PC-3 (cell line): ENCODE measurements around the gene DLEU7. TPM values are rescaled to one million over a fixed set of nuclear protein-coding genes. Genes with fewer than 3 reads are reported as not detected.
A peak's percentile ranks its signal among the peaks of the same experiment; 100 is the strongest.

ENCODE experiments used
- ATAC-seq: fragments of 200-7000 bp; cut with Tn5 transposase; 2 replicates; pipeline ENCODE4 v1.9.1; 2020; ENCODE audit warnings: mild to moderate bottlenecking, moderate library complexity
- BruUV-seq: library from RNA; stranded (reverse); fragments of 400-500 nt; replicated peaks from 2 replicates; lab custom pipeline; 2021; lab: Mats Ljungman, UMichigan
- CTCF ChIA-PET: fragments of 300-600 bp; sonication (Branson Sonifier 250); formaldehyde crosslinking; loops from one replicate; lab custom pipeline; 2022; ENCODE audit warnings: antibody characterized with exemption; lab: Charles Lee
- POLR2A ChIA-PET: fragments of 300-600 bp; sonication (Branson Sonifier 250); formaldehyde crosslinking; loops from one replicate; lab custom pipeline; 2022; ENCODE audit warnings: antibody characterized with exemption; ENCODE audit not compliant: unreplicated experiment; lab: Charles Lee
- DNase-seq: peaks from one replicate; pipeline ENCODE4 v3.0.0-alpha.2; 2015
- H2AFZ ChIP-seq: fragments of 300-600 bp; sonication (generic); 2 replicates; pipeline ENCODE4 v1.6.0; 2016; ENCODE audit warnings: antibody characterized with exemption, low read length
- H3F3A ChIP-seq: fragments of 300-600 bp; sonication (generic); one replicate; pipeline ENCODE4 v1.6.0; 2017; ENCODE audit warnings: antibody characterized with exemption, low read length, control low read depth, mild to moderate bottlenecking; ENCODE audit not compliant: unreplicated experiment
- H3K27ac ChIP-seq: fragments of 300-600 bp; sonication (generic); 2 replicates; pipeline ENCODE4 v1.5.1; 2016; ENCODE audit warnings: mild to moderate bottlenecking, low read length
- H3K27me3 ChIP-seq: fragments of 300-600 bp; sonication (generic); 2 replicates; pipeline ENCODE4 v1.6.1; 2016; ENCODE audit warnings: low read length, mixed read lengths
- H3K36me3 ChIP-seq: fragments of 300-600 bp; sonication (generic); 2 replicates; pipeline ENCODE4 v1.6.1; 2016; ENCODE audit warnings: low read depth, mixed run types, low read length, mixed read lengths
- H3K4me1 ChIP-seq: fragments of 300-600 bp; sonication (generic); 2 replicates; pipeline ENCODE4 v1.5.1; 2016; ENCODE audit warnings: low read length; ENCODE audit not compliant: insufficient read depth
- H3K4me2 ChIP-seq: fragments of 300-600 bp; sonication (generic); 2 replicates; pipeline ENCODE4 v1.6.0; 2016; ENCODE audit warnings: low read length
- H3K4me3 ChIP-seq: fragments of 300-600 bp; sonication (generic); 2 replicates; pipeline ENCODE4 v1.5.1; 2016; ENCODE audit warnings: mild to moderate bottlenecking, low read length, mixed read lengths
- H3K79me2 ChIP-seq: fragments of 300-600 bp; sonication (generic); 2 replicates; pipeline ENCODE4 v1.6.1; 2017; ENCODE audit warnings: low read length, mixed read lengths
- H3K9ac ChIP-seq: fragments of 300-600 bp; sonication (generic); 2 replicates; pipeline ENCODE4 v1.6.0; 2016; ENCODE audit warnings: mild to moderate bottlenecking, low read length
- H3K9me2 ChIP-seq: fragments of 300-600 bp; sonication (generic); replicated peaks from 2 replicates; pipeline ENCODE4 v1.6.1; 2016; ENCODE audit warnings: mixed run types, low read length, mixed read lengths
- H3K9me3 ChIP-seq: fragments of 300-600 bp; sonication (generic); 2 replicates; pipeline ENCODE4 v1.6.1; 2016; ENCODE audit warnings: low read length, mixed read lengths
- H4K20me1 ChIP-seq: fragments of 300-600 bp; sonication (generic); 2 replicates; pipeline ENCODE4 v1.6.1; 2016; ENCODE audit warnings: low read length, mixed read lengths
- EZH2 ChIP-seq: fragments of 300-600 bp; sonication (generic); IDR thresholded peaks from one replicate; pipeline ENCODE4 v1.6.1; 2017; ENCODE audit warnings: antibody characterized with exemption, mild to moderate bottlenecking, low read length; ENCODE audit not compliant: unreplicated experiment
- EZH2phosphoT487 ChIP-seq: fragments of 300-600 bp; sonication (generic); IDR thresholded peaks from 2 replicates; pipeline ENCODE4 v1.6.1; 2018; ENCODE audit warnings: mild to moderate bottlenecking, antibody characterized with exemption, low read length, borderline replicate concordance
- intact Hi-C: fragments of 100-400 bp; cut with micrococcal nuclease; formaldehyde crosslinking; loops from 2 replicates; pipeline ENCODE4 v1.9.0; 2023
- total RNA-seq: library from RNA; depleted of rRNA; stranded (reverse); fragments of >200 nt; gene quantifications from 2 replicates; pipeline ENCODE4 v1.2.3, GENCODE V29; 2014
- TF ChIP-seq, protein P1 (sequence below): fragments of 300-600 bp; sonication (generic); conservative IDR thresholded peaks from 2 replicates; pipeline ENCODE4 v1.5.1; 2017; ENCODE audit warnings: antibody characterized with exemption, low read depth, mild to moderate bottlenecking, low read length

Gene DLEU7
- total RNA-seq, 1 experiment from 2014 or later = not detected

DNA sequence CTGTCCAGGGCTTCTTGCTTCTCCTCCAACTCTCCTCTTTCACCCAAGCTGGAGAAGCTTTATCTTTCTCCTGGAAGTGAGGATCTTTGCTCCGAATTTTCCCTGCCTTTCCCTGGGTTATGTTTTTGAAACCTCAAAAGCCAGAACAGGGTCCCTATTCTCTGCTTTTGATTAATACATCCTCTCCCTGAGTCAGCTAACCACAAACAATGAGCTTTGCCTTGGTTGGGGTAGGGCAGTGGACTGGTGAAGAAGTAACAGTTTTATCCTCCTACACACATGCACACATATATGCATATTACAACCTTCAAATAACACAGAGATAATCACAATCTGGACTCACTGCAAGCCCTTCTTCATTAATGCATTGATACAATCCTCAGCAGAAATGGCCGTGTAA lies 44.6 kb downstream of the DLEU7 start:
- DNase-seq (peak; percentile 40), ATAC-seq (peak; percentile 65)
- Histone ChIP-seq H3K27me3 (no peaks in the 10 kb centered on the region), H3K9ac (no peak overlapping the region), H4K20me1 (no peaks in the 10 kb centered on the region), H3K4me2 (no peak overlapping the region), H3K9me3 (no peaks in the 10 kb centered on the region), H3K36me3 (no peaks in the 10 kb centered on the region), H3K79me2 (no peaks in the 10 kb centered on the region), H3K27ac (no peak overlapping the region), H3F3A (no peaks in the 10 kb centered on the region), H2AFZ (no peak overlapping the region), H3K4me1 (peaks cover 9% of the 10 kb centered on the region; the same call in 1 of the 2 replicates), H3K9me2 (no peaks in the 10 kb centered on the region), H3K4me3 (no peak overlapping the region)
- ChIA-PET CTCF (no interaction called here), POLR2A (no interaction called here)
- intact Hi-C loops = no loop called here
- TF ChIP-seq EZH2 (no peak), EZH2phosphoT487 (no peak)
- TF ChIP-seq, protein P1, sequence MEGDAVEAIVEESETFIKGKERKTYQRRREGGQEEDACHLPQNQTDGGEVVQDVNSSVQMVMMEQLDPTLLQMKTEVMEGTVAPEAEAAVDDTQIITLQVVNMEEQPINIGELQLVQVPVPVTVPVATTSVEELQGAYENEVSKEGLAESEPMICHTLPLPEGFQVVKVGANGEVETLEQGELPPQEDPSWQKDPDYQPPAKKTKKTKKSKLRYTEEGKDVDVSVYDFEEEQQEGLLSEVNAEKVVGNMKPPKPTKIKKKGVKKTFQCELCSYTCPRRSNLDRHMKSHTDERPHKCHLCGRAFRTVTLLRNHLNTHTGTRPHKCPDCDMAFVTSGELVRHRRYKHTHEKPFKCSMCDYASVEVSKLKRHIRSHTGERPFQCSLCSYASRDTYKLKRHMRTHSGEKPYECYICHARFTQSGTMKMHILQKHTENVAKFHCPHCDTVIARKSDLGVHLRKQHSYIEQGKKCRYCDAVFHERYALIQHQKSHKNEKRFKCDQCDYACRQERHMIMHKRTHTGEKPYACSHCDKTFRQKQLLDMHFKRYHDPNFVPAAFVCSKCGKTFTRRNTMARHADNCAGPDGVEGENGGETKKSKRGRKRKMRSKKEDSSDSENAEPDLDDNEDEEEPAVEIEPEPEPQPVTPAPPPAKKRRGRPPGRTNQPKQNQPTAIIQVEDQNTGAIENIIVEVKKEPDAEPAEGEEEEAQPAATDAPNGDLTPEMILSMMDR = no peak
- no TSS peak for BruUV-seq

DNA sequence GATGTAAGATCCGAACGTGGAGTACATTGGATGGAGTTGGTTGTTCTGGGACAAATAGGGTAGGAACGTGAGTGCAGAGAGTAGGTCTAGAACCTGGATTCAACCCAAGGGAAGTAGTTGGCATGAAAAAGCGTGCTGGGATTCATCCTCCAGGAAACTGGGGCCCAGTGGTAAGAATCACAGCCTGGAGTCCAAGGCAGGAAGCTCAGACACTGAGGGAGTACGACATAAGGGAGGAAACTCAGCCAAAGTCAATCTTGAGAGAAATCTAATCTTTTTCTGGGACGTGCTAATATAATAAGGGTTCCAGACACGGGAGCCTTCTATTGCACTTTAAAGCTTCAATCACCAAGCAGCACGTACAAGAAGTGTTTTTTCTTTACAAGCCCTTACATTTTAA lies 46.4 kb downstream of the DLEU7 start:
- intact Hi-C loops = no loop called here

DNA sequence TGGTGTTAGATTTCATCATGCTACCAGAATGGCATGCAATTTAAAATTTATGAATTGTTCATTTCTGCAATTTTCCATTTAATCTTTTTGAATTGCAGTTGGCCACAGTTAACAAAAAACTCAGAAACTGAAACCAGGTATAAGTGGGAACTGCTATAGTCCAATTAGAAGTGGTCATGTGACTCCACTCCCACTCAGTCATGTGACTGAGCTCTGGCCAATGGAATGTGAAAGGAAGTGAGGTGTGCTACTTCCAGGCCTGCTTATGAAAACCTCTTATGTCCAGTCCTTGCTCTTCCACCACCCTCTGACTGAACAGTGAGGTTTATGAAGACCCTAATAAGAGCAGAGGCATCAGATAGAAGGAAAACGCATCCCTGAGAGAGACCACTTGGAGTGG lies 47.0 kb downstream of the DLEU7 start:
- DNase-seq = no peak
- BruUV-seq = no TSS peak
- TF ChIP-seq EZH2 (no peak), EZH2phosphoT487 (no peak)
- TF ChIP-seq, protein P1 = no peak

More for the DNA sequence above, 46.4 kb downstream of the DLEU7 start:
- ChIA-PET POLR2A (no interaction called here), CTCF (no interaction called here)
- Histone ChIP-seq H3K9ac (no peak overlapping the region), H3K27me3 (no peaks in the 10 kb centered on the region), H3F3A (no peaks in the 10 kb centered on the region), H3K4me2 (no peak overlapping the region), H3K9me2 (no peaks in the 10 kb centered on the region), H2AFZ (no peak overlapping the region), H3K4me1 (peaks cover 9% of the 10 kb centered on the region; the same call in 1 of the 2 replicates), H3K9me3 (no peaks in the 10 kb centered on the region), H4K20me1 (no peaks in the 10 kb centered on the region), H3K79me2 (no peaks in the 10 kb centered on the region), H3K36me3 (no peaks in the 10 kb centered on the region), H3K4me3 (no peak overlapping the region), H3K27ac (no peak overlapping the region)
- no peak for TF ChIP-seq EZH2phosphoT487
- TF ChIP-seq, protein P1 = no peak
- no peak for TF ChIP-seq EZH2
- no peak for DNase-seq
- no TSS peak for BruUV-seq
- no peak for ATAC-seq

More for the DNA sequence above, 47.0 kb downstream of the DLEU7 start:
- ChIA-PET POLR2A (no interaction called here), CTCF (no interaction called here)
- no peaks in the 10 kb centered on the region for H3K36me3 ChIP-seq
- H3K9me2 ChIP-seq = no peaks in the 10 kb centered on the region
- no peaks in the 10 kb centered on the region for H3F3A ChIP-seq
- no peaks in the 10 kb centered on the region for H4K20me1 ChIP-seq
- no peaks in the 10 kb centered on the region for H3K9me3 ChIP-seq
- H2AFZ ChIP-seq = no peak overlapping the region
- H3K79me2 ChIP-seq = no peaks in the 10 kb centered on the region
- H3K27me3 ChIP-seq = no peaks in the 10 kb centered on the region
- ATAC-seq = no peak
- no peak overlapping the region for H3K4me3 ChIP-seq
- H3K4me2 ChIP-seq = no peak overlapping the region
- intact Hi-C loops = no loop called here
- H3K9ac ChIP-seq = no peak overlapping the region
- no peak overlapping the region for H3K27ac ChIP-seq
- H3K4me1 ChIP-seq = peaks cover 9% of the 10 kb centered on the region; the same call in 1 of the 2 replicates
